HG02588 (cell line): Measurements from ENCODE around the gene CALML6.
"Not testable (repeated sequence)": the region's sequence is repeated elsewhere in the genome, so short reads cannot be mapped to it uniquely, and the experiment has no call there.

Experiments
- ATAC-seq: cut with Tn5 transposase; IDR thresholded peaks from one replicate; pipeline ENCODE4 v1.9.1; 2021; ENCODE audit warnings: mild to moderate bottlenecking, moderate library complexity; ENCODE audit not compliant: unreplicated experiment

The CALML6 gene

GRCh38 chr1:1914971-1915692 lies at the start of gene CALML6:
CALML6 (plus strand) TSS chr1:1915260; CDS start chr1:1915281, 21 bp downstream.
- no peak for ATAC-seq

- ATAC-seq = no peak
Measured at GRCh38 chr1:1867164-1867563, 47.9 kb upstream of the CALML6 start.

DNA sequence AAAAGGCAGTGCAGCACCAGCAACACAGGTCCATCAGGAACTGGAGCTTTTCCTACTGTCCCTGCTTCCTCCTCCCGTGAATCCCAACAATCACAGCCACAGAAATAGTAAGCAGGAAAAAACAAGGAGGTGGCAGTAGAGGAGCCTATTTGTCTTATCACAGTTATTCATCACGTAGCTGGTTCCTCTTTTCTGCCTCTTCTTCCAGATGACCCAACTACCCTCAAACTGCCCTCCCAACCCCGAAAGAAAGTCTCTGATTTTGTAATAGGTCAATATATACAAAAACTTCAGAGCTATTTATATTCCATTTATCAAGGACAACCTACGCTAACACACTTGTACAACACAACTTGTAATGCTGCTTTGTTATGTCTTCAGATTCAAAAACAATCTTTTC lies 45.6 kb upstream of the CALML6 start:
- ATAC-seq = no peak

DNA sequence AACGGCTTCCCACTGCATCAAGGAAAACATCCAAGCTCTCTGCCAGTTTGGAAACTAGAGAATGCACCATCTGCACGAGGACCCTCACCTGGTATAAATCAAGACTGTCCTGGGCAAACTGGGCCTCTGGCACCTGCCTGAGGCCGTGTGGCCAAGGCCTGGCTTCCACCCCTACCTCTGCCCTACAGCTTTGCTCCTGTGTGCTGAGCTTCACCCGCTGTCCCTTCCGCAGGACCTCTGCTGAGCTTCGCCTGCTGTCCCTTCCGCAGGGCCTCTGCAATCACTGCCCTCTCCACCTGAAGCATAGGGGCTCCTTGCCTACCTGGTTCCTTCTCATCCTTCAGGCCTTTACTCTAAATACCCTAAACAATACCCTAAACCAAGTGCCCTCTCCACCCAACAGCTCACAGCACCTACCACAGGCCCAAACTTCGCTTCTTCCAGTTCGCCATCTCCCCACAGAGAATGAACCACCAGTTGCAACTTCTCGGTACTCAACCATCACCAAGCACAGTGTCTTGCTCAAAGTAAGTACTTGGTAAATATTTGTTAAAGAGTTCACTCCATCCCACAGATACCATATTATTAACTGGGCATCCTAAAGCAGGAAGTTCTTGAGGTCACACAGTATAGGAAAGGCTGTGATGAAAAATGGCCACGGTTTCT lies 42.6 kb upstream of the CALML6 start:
- ATAC-seq = no peak

- ATAC-seq = no peak
Measured at GRCh38 chr1:1873186-1873585, 41.9 kb upstream of the CALML6 start.

DNA sequence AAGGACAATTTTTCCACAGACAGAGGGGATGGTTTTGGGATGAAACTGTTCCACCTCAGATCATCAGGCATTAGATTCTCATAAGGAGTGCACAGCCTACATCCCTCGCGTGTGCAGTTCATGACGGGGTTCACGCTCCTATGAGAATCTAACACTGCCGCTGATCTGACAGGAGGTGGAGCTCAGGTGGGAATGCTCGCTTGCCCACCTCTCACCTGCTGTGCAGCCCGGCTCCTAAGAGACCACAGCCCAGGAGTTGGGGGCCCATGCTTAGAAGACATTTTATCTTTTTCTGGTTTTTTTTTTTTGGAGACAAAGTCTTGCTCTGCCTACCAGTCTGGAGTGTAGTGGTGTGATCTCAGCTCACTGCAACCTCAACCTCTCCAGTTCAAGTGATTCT lies 40.2 kb upstream of the CALML6 start:
- ATAC-seq = no peak

GRCh38 chr1:1875932-1876331 lies 39.1 kb upstream of the CALML6 start:
- ATAC-seq = no peak

- no peak for ATAC-seq
Measured at GRCh38 chr1:1876335-1876930, 38.6 kb upstream of the CALML6 start.

DNA sequence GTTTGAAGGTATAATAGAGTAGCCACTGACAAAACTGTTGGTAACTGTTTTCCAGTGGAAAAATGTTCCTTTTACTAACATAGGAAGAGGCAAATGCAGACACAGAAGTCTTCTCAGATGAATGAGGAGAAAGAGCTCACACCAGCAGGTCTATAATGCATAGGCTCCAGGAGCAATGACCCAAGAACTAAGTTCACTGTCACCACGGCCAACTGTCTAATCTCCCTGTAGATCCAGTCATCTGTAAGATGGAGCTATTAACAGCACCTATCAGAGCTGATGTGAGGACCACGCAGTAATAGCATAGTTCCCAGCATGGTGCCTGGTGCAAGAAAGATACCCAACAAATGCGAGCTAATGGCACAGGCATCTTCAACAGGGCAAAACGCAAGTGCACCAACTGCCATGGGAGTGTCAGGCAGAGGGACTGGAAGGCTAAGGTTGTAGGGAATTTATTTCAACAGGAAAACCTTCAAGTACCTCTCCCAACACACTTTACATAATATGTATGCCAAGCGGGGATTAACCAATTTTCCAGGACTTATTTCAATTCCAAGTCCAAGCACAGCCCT lies 37.1 kb upstream of the CALML6 start:
- ATAC-seq = no peak

GRCh38 chr1:1879942-1880341 lies 35.1 kb upstream of the CALML6 start:
- ATAC-seq = no peak

- no peak for ATAC-seq
Measured at GRCh38 chr1:1880617-1881312, 34.3 kb upstream of the CALML6 start.

DNA sequence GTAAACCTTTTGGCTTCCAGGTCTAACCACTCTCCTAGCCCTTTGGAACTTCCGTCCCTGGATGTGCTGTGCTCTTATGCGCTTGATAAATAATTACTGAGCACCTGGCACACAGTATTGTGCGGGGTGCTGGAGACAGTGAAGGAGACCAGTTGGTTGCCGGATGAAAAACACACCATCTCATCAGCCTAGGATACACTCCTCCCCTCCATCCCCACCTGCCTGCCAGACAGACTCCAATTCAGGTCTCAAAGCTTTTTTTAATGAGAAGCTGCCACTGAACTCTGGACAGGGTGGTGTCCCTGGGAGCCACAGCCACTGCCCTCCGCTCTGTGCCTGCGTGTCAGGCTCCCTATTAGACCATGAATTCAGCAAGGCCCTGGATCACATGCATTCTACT lies 33.3 kb upstream of the CALML6 start:
- no peak for ATAC-seq

- no peak for ATAC-seq
Measured at GRCh38 chr1:1883092-1883873, 31.8 kb upstream of the CALML6 start.

- ATAC-seq = not testable (repeated sequence)
Measured at GRCh38 chr1:1883890-1884289, 31.2 kb upstream of the CALML6 start.

DNA sequence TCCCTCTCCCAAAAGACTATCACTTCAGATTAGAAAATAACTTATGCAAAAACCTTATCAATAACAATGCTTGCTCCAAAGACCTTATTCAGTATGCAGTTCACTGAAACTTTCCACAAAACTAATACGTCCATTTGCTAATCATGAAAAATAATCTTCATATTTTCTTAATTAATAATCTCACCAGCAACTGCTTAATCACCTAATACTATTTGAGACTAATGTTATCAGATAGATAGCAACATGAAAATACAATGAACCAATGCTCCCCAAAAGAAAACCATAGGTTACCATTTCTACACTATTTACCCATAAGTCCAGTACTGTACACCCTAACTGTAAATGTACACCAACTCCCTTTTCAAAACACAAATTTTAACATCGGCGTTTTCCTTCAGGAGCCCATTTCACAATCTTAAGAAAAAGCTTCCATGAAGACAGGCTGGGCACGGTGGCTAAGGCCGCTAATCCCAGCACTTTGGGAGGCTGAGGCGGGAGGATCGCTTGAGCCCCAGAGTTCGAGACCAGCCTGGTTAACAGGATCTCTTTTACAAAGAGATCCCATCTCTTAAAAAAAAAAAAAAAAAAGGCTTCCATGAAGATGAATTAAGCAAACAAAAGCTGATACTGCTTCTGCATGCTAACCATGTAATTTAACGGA lies 25.8 kb upstream of the CALML6 start:
- ATAC-seq = no peak

- ATAC-seq = peak; percentile 26
Measured at GRCh38 chr1:1889847-1890505, 25.1 kb upstream of the CALML6 start.

DNA sequence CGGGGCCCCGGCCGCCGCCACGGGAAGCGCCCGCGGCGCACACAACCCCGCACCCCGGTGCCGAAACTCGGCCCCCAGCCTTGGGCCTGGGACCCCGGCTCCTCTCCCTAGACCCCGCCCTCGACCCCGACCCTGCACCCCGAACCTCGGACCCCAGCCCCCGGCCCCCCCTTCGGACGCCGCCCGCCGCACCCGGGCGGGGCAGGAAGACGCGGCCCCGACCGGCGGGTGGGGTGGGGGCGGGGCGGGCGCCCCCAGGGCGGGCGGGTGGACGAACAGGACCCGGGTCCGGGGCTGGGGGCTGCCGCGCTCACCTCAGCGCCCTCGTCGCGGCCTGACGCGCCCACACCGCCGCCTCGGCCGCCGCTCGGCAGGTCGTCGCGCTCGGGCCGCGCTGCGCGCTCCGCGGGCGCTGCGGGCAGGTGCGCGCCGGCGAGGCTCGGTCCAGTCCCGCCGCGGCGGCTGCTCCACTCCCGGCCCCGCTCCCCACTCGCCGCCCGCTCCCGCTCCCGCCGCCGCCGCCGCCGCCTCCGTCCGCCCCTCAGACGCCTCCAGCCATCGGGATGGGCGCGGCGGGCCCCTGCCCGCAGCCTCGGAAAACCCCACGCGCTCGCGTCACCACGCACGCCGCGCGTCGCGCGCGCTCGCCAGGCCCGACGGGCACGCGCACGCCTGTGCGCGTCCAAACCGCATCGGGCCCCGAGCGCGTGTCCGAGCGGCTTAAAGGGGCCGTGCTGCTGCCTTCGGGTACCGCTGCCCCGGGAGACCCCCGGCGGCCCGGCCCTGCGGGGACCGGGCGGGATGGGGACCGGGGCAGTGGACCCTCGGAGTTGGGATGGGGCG lies 24.3 kb upstream of the CALML6 start, which contains the start of gene GNB1:
GNB1 (minus strand) TSS at position 582 of the 843 bp plus-strand sequence. CDS start 65,634 bp downstream, outside the sequence.
- ATAC-seq = peak; percentile 67

DNA sequence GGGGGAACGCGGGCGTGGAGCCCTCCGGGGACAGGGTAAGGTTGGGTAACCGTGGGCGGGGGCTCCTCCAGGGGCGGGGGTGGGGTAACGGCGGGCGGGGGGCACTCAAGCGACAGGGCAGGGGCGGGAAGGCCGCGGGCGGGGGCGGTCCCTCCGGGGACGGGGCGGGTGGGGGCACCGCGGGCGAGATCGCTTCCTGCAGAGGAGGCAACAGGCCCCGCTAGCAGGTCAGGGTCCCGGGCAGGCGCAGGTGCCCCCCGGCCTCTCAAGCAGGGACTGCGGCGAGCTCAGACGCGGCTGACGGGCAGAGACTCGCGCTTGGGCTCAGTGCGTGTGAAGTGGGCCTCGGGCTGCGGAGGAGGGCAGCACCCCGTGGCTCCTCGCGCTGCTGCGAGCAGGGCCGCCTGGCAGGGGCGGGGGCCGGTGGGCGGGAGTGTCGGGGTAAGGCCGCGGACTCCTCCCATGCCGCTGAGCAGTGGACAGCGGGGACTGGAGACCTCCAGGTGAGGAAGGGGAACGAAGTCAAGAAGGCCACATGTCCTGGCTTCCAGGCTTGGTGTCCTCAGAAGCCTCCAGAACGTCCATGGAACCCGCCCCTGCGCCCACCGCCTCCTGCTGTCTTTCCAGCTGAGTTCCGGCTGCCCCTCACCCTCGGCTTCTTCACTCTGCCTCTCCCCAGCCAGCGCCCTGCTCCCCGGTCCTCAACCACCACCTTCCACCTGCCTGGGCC lies 23.5 kb upstream of the CALML6 start:
- ATAC-seq = peak; percentile 20
